Measurements from ENCODE around the gene FAM163B.
A peak's percentile ranks its signal among the peaks of the same experiment; 100 is the strongest.

Gene FAM163B
- long read RNA-seq = 0 reads

DNA sequence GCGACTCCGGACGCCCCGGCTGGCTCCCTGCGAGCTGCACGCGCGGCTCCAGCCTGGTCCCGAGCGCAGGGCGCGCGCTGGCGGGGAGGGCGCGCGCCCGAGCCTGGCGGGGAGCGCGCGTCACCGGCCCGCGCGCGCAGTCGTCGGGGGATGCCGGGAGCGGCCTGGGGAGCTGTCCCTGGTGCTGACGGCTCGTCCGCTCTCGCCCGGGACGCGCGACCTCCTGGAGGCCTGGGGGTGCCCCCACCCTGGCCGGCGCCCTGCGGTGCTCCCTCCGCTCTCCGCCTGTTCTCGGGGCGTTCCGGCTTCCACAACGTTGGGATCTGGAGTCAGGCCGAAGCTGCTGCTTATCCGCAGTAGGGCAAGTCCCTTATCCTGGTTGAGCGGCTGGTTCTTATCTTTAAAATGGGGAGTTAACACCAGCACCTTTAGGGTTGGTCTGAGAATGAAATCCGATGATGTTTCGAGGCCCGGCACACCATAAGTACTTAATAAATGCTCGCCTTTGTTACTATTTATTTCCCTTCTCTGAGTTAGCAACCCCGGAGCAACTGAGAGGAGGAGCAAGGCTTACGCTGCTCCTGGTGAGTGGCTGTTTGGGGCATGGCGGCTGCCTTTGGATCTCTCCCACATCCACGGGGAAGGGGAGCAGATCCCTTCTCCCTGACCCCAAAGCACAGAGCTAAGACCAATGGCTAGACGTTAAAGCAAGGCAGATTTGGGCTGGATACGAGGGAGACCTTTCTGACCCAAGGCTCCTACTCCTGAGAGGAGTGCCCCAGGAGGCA lies at the start of gene FAM163B:
Gene FAM163B (minus strand): TSS at position 79 of the 788 bp plus-strand sequence. CDS start 29,166 bp downstream, outside the sequence.
- Histone ChIP-seq H3K27ac (replicated peaks) (no peak within 1 kb of the TSS), H3K27me3 (ENCODE audit: insufficient read depth, poor library complexity, severe bottlenecking) (peaks cover 3% of the 10 kb centered on the region), H3K4me3 (replicated peaks; ENCODE audit: insufficient read depth, low read length) (no peak within 1 kb of the TSS)
- peak; percentile 87 for TF ChIP-seq REST (IDR thresholded peaks at IDR 0.05; ENCODE audit: insufficient replicate concordance, low read depth)
- TF ChIP-seq SPI1 (IDR thresholded peaks at IDR 0.05; ENCODE audit: borderline replicate concordance, low read depth) = no peak
- no peak for DNase-seq (ENCODE audit: low read depth in 1 of 2, low spot score in 1 of 2)

- no peak overlapping the region for H3K4me3 ChIP-seq (replicated peaks; ENCODE audit: insufficient read depth, low read length)
- H3K27ac ChIP-seq (replicated peaks) = no peak overlapping the region
- no peak for TF ChIP-seq SPI1 (IDR thresholded peaks at IDR 0.05; ENCODE audit: borderline replicate concordance, low read depth)
- TF ChIP-seq REST (IDR thresholded peaks at IDR 0.05; ENCODE audit: insufficient replicate concordance, low read depth) = no peak
- no peak for TF ChIP-seq GABPA (IDR thresholded peaks at IDR 0.05; ENCODE audit: low read depth)
- no peak for TF ChIP-seq POLR2AphosphoS5 (IDR thresholded peaks at IDR 0.05; ENCODE audit: low read depth)
- DNase-seq (ENCODE audit: low read depth in 1 of 2, low spot score in 1 of 2) = no peak
- H3K27me3 ChIP-seq (ENCODE audit: insufficient read depth, poor library complexity, severe bottlenecking) = peaks cover 24% of the 10 kb centered on the region
Measured at GRCh38 chr9:133657120-133657661, 48.0 kb upstream of the FAM163B start.

DNA sequence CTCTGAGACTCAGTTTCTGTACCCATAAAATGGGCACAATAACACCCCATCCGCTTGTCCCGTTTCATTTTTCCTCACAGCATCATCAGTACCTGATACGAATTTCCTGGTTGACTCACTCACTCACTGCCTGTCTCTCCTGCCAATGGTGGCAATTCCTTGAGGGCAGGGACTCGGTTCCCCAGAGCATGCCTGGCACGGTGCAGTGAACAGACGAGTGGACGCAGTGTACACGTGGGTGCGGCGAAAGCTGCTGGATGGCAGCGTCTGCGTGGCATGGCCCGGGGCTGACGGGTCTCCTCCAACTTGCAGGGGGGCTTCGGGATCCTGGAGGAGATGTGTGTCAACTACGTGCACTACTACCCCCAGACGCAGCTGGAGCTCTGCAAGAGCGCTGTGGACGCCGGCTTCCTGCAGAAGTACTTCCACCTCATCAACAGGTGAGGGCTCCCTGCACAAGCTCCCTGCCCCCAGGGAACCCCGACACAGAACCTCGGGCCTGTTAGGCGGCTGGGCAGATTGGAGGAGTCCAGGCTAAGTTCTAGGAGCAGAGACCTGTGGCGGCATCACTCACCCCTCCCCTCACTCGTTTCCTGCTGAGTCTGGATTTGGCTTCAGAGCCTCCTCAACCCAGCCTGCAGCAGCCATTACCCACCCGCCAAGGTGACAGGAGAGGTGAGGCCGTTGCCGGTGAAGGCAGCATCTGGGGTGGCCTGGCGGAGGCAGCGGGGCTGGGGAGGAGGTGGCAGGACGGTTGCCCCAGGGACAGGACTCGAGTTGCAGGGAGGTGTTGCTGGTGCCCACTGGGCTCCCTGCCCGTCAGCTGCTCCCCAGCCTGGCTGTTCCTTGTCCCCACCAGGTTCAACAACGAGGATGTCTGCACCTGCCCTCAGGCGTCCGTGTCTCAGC lies 47.3 kb upstream of the FAM163B start:
- H3K27ac ChIP-seq (replicated peaks) = no peak overlapping the region
- H3K27me3 ChIP-seq (ENCODE audit: insufficient read depth, poor library complexity, severe bottlenecking) = peaks cover 24% of the 10 kb centered on the region
- DNase-seq (ENCODE audit: low read depth in 1 of 2, low spot score in 1 of 2) = no peak
- no peak for TF ChIP-seq REST (IDR thresholded peaks at IDR 0.05; ENCODE audit: insufficient replicate concordance, low read depth)
- no peak for TF ChIP-seq SPI1 (IDR thresholded peaks at IDR 0.05; ENCODE audit: borderline replicate concordance, low read depth)
- no peak for TF ChIP-seq GABPA (IDR thresholded peaks at IDR 0.05; ENCODE audit: low read depth)
- TF ChIP-seq POLR2AphosphoS5 (IDR thresholded peaks at IDR 0.05; ENCODE audit: low read depth) = no peak
- TF ChIP-seq, protein P1, sequence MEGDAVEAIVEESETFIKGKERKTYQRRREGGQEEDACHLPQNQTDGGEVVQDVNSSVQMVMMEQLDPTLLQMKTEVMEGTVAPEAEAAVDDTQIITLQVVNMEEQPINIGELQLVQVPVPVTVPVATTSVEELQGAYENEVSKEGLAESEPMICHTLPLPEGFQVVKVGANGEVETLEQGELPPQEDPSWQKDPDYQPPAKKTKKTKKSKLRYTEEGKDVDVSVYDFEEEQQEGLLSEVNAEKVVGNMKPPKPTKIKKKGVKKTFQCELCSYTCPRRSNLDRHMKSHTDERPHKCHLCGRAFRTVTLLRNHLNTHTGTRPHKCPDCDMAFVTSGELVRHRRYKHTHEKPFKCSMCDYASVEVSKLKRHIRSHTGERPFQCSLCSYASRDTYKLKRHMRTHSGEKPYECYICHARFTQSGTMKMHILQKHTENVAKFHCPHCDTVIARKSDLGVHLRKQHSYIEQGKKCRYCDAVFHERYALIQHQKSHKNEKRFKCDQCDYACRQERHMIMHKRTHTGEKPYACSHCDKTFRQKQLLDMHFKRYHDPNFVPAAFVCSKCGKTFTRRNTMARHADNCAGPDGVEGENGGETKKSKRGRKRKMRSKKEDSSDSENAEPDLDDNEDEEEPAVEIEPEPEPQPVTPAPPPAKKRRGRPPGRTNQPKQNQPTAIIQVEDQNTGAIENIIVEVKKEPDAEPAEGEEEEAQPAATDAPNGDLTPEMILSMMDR (IDR thresholded peaks at IDR 0.05; ENCODE audit: insufficient read depth, low read length) = no peak
- H3K4me3 ChIP-seq (replicated peaks; ENCODE audit: insufficient read depth, low read length) = no peak overlapping the region
